Kidney (tissue), 14 donors: Measurements from ENCODE around the gene CCDC88C. TPM values are rescaled to one million over a fixed set of nuclear protein-coding genes. Genes with fewer than 3 reads are reported as not detected.

Experiments
- DNase-seq, 5 donors: peaks; one replicate each; pipeline ENCODE4 v3.0.0-alpha.2; 2013 to 2020
- FAIRE-seq: peaks from 2 replicates; lab custom pipeline; 2012; peaks lifted over from hg19 to GRCh38; lab: Jason Lieb, UNC
- H3K27ac ChIP-seq, 2 donors: one replicate each; pipeline ENCODE4 v1.7.0; 2013; ENCODE audit warnings: low read depth in 2 of 2, low read length in 2 of 2, inconsistent platforms in 1 of 2
- H3K27me3 ChIP-seq: one replicate; pipeline ENCODE4 v1.7.1; 2013; ENCODE audit warnings: low read length, inconsistent platforms; ENCODE audit not compliant: control insufficient read depth, insufficient read depth
- H3K36me3 ChIP-seq, 3 donors: one replicate each; pipeline versions ENCODE4 v1.7.0 to v1.7.1; 2013; ENCODE audit warnings: low read length in 3 of 3, control low read depth in 1 of 3, inconsistent platforms in 1 of 3; ENCODE audit not compliant: insufficient read depth in 3 of 3, control insufficient read depth in 2 of 3
- H3K4me1 ChIP-seq, 3 donors: one replicate each; pipeline versions ENCODE4 v1.7.0 to v1.7.1; 2013; ENCODE audit warnings: low read length in 3 of 3, inconsistent platforms in 1 of 3, low read depth in 1 of 3; ENCODE audit not compliant: control insufficient read depth in 2 of 3, insufficient read depth in 2 of 3
- H3K4me3 ChIP-seq, 3 donors: one replicate each; pipeline versions ENCODE4 v1.7.0 to v1.8.1; 2013; ENCODE audit warnings: low read length in 3 of 3, control low read depth in 1 of 3, inconsistent platforms in 1 of 3
- H3K9ac ChIP-seq, 3 donors: one replicate each; pipeline versions ENCODE4 v1.7.0 to v1.7.1; 2013; ENCODE audit warnings: low read length in 3 of 3, control low read depth in 1 of 3, inconsistent platforms in 1 of 3
- H3K9me3 ChIP-seq, 3 donors: one replicate each; pipeline versions ENCODE4 v1.7.0 to v1.7.1; 2013; ENCODE audit warnings: low read length in 3 of 3, control low read depth in 1 of 3, inconsistent platforms in 1 of 3; ENCODE audit not compliant: control insufficient read depth in 2 of 3, insufficient read depth in 1 of 3
- CTCF ChIP-seq: IDR thresholded peaks from 3 replicates; pipeline ENCODE4 v1.5.1; 2012; ENCODE audit warnings: mild to moderate bottlenecking, moderate library complexity, borderline replicate concordance; ENCODE audit not compliant: insufficient read depth; ENCODE audit errors: extremely low read depth
- intact Hi-C: fragments of 100-400 bp; cut with DNase I; formaldehyde crosslinking; loops from one replicate; pipeline ENCODE4 v1.11.1; 2022
- polyA plus RNA-seq: library from polyadenylated mRNA; stranded (reverse); fragments of 350-450 nt; fragmentation: Illumina TruSeq; extraction: RNeasy Lipid Tissue Mini Kit (QIAGEN cat#74804); gene quantifications from one replicate; pipeline ENCODE4 v1.2.3, GENCODE V29; 2014; ENCODE audit warnings: low read depth, low replicate concordance; ENCODE audit not compliant: insufficient read depth
- total RNA-seq: library from RNA; stranded (reverse); fragmentation: NEBNext Ultra II Directional; extraction: Animal tissue kit (Norgen Biotek cat#: 25700); gene quantifications from one replicate; pipeline ENCODE4 v1.2.1, GENCODE V29; 2021
- donor health status: control.
- donor health status: control.
- donor health status: control.
- donor health status: control.
- donor health status: control.
- donor health status: DM: yes; HTN: yes; CAD: no.
- donor health status: Normal renal cell carcinoma (clear cell type).

CCDC88C gene
- total and polyA plus RNA-seq, 2 donors from 2014 or later, result 6.6 to 32.8 TPM

GRCh38 chr14:91237219-91237618 lies 180.4 kb downstream of the CCDC88C start:
- no peak overlapping the region for H3K9ac ChIP-seq
- no peak for FAIRE-seq
- H3K27me3 ChIP-seq, result no peaks in the 10 kb centered on the region
- H3K36me3 ChIP-seq, result no peaks in the 10 kb centered on the region
- TF ChIP-seq CTCF, result no peak
- DNase-seq, result no peak
- intact Hi-C loops, result no loop called here
- no peak overlapping the region for H3K27ac ChIP-seq
- H3K9me3 ChIP-seq, result no peaks in the 10 kb centered on the region
- no peak overlapping the region for H3K4me3 ChIP-seq
- no peaks in the 10 kb centered on the region for H3K4me1 ChIP-seq

GRCh38 chr14:91235841-91236240 lies 181.8 kb downstream of the CCDC88C start:
- H3K36me3 ChIP-seq, result no peaks in the 10 kb centered on the region
- peaks cover 0 to under 1% (median 0%) of the 10 kb centered on the region in 3 donors for H3K9me3 ChIP-seq
- no peak overlapping the region for H3K27ac ChIP-seq
- H3K4me3 ChIP-seq, result no peak overlapping the region
- H3K9ac ChIP-seq, result no peak overlapping the region
- no peak for DNase-seq
- FAIRE-seq, result no peak
- intact Hi-C loops, result no loop called here
- TF ChIP-seq CTCF, result no peak
- no peaks in the 10 kb centered on the region for H3K27me3 ChIP-seq
- peaks cover 0 to 2% (median 0%) of the 10 kb centered on the region in 3 donors for H3K4me1 ChIP-seq

- Histone ChIP-seq H3K9ac (no peak overlapping the region), H3K4me1 (peaks cover 0 to 2% (median 0%) of the 10 kb centered on the region in 3 donors), H3K9me3 (peaks cover 0 to 7% (median 0%) of the 10 kb centered on the region in 3 donors), H3K4me3 (no peak overlapping the region), H3K27ac (no peak overlapping the region), H3K27me3 (no peaks in the 10 kb centered on the region), H3K36me3 (no peaks in the 10 kb centered on the region)
- TF ChIP-seq CTCF, result no peak
- FAIRE-seq, result no peak
- no peak for DNase-seq
- intact Hi-C loops, result no loop called here
These were observed 182.9 kb downstream of the CCDC88C start for GRCh38 chr14:91234791-91235114.
